Measurements from ENCODE around the gene RBM18.

Gene RBM18, protein sequence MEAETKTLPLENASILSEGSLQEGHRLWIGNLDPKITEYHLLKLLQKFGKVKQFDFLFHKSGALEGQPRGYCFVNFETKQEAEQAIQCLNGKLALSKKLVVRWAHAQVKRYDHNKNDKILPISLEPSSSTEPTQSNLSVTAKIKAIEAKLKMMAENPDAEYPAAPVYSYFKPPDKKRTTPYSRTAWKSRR
- total RNA-seq = 17.1 to 46.9 (median 28.0) reads per million in 17 experiments

DNA sequence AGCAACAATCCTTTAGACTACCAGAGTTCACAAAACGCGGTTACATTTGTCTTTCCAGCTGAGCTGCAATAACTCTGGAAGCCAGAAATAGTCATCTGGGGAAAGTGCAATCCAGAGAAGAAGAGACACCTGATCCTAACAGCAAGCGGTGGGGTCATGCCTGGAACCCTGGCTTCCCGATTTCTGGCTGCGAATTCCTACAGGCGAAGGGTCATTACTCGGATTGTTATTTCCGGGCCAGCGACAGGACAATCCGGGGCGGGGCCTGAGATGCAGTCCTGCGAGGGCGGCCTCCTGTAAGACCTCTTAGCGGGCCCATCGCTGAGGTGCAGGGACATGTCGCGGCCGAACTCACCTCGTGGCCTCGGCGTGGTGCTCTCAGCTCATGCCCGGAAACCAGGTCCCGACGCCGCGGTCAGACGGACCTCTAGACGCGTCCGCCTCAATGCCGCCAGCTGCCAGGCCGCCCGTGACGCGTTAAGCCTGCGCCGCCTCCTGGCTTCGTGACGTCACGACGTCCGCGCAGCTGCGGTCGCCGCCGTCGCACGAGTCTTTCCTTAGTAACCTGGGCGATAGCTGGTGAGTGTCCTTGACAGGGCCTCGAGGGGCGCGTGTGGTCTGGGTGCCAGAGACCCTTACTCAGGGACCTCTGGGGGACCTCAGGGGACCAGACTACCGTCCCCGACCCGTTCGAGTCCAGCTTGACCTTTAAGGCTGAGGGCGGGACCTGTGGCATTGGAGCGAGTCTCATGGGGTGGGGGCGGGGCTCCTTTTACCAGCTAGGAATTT is at the start of gene RBM18, which contains the start of gene MRRF:
Gene RBM18, minus strand, starts transcription at position 481 of the 789 bp plus-strand sequence. CDS start 3,348 bp downstream, outside the sequence.
Gene MRRF, plus strand, starts transcription at position 523 of the 789 bp plus-strand sequence. CDS start 6,010 bp downstream, outside the sequence.
- peak; percentile 95 to 97 (median 96) for DNase-seq

DNA sequence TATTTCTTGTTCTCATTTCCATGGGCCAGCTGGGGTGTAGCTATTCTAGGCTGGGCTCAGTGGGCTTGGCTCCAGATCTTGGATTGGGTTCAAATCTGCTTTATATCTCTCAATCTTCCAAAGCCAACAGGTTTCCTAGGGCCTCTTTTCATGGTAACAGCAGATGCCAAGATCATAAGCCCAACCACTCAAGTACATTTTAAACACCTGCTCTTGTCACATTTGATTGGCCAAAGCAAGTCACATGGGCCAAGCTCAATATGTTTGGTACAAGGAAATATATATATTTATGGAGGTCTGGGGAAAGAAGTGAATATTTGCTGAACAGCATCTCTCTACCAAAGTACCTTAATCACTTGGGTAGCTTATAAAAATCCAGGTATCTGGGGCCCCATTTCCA is 49.5 kb upstream of the RBM18 start:
- no peak for DNase-seq

DNA sequence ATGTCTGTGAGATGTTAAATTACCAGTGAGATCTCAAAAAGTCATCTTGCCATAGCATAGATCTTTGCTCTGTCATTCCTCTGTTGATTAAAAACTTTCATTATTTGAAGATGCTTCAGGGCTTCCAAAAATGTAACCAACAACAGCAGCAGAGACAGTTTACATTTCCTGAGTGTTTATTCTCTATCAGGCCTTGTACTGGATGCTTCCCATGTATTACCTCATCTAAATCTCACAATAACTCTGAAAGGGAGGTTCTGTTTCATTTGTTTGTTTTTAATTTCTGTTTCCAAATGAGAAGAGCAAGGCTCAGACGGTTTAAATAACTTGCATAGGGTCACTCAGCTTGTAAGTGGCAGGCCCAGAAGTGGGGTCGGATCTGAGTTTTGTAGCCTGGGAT is 45.2 kb upstream of the RBM18 start:
- no peak for DNase-seq

DNA sequence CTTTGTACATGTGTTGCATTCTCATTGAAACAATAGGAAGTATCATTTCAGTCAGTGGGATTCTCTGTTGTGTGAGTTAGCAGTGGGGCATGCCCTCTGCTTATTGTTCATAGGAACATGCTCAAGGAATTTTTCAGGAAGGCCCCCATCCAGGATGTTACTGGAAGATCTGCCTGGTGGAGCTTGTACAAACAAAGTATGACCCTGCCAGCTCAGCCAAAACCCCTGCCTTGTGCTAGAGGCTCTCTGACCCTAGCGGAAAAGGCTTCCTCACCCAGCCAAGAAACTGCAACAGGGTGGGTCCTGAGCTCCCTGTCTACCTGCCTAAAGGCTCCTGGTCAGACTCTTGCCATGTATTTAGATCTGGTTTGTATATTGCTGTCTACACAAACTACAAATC is 43.3 kb upstream of the RBM18 start:
- no peak for DNase-seq

DNA sequence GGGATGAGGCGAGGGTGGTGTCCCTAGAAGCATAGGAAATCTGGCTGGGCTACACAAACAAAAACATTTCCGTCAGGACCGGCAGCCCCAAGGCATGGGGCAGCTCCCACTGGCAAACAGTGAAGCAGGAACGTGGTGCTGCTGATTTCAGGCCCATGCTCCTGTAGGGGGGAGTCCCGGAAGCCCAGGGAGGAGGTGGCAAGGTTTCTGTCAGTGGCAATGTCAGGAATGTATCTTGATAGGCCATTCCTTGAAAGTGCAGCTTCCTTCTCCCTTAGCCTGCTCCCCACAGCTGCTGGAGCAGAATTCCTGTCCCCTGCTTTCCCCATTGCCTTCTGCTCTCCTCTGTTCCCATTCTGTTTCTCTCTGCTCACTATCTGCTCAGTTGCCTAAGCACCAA is 42.4 kb upstream of the RBM18 start:
- DNase-seq = no peak

DNA sequence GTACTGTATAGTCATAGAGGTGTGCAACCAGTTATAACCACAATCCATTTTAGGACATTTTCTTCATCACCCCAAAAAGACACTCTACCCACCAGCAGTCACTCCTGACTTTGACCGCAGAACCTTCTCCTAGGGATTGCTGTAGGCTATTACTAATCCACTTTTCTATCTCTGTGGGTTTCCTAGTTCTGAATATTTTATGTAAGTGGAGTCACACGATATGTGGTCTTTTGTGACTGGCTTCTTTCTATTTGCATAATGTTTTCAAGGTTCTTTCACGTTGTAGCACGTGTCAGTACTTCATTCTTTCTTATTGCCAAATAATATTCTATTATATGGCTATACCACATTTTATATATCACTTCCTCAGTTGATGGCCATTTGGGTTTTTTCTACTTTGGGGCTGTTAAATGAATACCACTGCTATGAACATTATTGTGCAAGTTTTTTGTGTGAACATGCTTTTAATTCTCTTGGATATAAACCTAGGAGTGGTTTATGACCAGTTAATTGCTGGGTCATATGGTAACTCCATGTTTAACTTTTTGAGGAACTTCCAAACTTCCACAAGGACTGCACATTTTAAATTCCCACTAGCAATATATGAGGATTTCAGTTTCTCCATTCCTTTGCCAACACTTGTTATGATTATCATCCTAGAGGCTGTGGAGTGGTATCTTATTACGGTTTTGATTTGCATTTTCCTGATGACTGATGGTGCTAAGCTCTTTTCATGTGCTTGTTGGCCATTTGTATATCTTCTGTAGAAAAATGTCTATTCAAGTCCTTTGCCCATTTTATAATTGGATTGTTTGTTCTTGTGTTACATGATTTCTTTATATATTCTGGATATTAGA is 37.8 kb upstream of the RBM18 start:
- DNase-seq = no peak

DNA sequence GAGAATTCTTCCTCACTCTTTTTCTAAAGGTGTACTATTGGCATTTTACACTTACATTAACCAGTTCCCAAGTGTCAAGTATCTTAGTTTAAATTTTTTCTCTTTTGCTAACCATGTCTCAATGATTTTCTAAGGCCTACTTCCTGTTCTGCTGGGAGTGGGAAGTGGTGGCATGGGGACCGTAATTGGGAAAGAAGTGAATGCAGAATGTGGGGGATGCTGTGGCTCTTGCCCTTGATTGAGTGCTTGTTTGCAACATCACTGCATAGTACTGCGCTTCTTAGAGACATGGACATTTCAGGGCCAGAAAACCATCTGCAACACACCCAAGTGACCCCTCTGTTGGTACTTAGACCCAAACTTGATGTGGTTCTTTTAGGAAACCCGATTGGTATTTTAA is 32.9 kb upstream of the RBM18 start:
- DNase-seq = peak; percentile 68 to 86 (median 82)

DNA sequence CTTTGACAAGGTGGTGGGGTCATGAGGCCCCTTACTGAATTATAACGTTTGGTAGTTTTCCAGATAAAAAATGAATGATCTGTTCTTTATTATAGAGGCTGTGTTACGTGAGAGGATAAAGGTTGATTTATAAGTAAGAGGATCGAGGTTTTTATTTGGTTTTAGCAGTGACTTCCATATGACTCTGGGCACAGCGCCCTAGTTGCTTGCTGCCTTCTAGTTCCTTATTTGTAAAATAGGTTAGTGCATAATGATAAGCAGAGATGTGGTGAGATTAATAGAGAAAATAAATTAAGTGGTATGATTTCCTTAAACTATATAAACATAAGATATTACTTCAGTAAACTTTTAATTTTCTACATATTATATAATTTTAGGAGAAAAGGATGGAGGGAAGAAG is 29.9 kb upstream of the RBM18 start:
- DNase-seq = no peak

DNA sequence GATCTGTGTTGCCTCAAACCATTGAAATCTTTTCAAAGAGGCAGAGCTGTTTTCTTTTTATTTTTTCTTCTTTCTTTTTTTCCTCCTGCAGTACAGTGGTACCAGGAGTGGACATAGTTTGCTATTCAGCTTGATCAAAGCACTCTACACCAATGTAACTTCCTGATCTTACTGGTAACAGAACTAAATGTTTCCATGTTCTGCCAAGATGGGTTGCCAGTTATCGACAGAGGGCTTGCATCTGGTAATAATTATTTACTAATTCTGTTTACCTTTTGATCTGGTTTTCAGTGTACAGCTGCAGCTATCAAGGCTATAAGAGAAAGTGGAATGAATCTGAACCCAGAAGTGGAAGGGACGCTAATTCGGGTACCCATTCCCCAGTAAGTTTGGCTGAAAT is 26.8 kb upstream of the RBM18 start:
- DNase-seq = no peak

DNA sequence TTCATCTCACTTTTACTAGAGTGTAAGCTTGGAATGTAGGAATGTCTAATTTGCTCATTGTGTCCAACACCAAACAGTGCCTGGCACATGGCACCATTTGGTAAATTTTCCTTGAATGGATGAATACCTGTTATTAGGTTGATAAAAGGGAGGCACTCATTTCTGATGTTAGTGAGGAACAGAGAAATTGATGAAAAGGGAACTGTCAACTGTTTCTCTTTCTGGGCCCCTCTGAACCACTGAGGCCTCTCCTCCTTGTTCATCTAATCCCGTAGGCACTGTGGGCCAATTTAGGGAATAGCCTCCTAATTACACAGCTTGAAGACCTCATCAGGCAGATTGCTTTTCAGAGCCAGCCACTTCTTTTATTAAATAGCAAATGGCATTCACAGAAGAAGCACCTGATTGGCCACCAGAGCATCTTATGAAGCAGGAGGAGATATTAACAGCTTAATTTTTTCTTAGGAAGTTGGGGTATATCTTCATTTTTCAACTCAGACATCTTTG is 22.6 kb upstream of the RBM18 start:
- DNase-seq = no peak

DNA sequence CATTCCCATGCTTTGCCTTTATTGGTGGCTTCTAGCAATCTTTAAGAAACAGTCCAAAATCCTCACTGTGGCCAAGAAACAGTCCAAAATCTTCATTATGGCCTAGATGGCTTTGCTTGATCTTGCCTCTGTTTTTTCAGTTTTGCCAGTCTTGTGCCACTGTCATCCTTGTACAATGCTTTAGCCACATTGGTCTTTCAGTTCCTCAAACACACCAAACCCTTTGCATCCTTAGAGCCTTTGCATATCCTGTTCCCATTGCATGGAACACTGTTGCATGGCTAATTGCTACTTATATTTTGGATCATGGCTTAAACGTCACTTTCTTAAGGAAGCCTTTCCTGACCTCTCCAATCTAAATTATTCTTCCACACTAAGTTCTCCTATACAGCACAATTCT is 22.1 kb upstream of the RBM18 start:
- peak in 3 of 4 experiments; percentile 6 to 43 (median 17) for DNase-seq

DNA sequence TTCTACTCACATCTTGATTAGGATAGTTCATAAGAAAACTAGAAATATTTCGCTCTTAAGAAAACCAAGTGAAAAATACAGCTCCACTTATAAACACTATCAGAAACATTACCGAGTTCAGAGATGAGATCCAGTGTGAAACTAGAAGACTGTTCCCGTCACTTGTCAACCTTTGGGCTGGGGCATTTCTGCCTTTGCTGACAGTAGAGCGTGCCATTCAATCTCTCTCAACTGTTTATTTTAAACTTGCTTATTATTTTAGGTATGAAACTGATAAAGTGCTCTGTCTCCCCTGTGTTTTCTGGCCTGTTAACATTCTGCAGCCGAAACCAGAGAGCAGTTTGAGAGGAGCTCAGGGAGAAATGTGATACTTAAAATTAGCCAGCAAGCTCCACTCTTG is 16.7 kb upstream of the RBM18 start:
- no peak for DNase-seq

DNA sequence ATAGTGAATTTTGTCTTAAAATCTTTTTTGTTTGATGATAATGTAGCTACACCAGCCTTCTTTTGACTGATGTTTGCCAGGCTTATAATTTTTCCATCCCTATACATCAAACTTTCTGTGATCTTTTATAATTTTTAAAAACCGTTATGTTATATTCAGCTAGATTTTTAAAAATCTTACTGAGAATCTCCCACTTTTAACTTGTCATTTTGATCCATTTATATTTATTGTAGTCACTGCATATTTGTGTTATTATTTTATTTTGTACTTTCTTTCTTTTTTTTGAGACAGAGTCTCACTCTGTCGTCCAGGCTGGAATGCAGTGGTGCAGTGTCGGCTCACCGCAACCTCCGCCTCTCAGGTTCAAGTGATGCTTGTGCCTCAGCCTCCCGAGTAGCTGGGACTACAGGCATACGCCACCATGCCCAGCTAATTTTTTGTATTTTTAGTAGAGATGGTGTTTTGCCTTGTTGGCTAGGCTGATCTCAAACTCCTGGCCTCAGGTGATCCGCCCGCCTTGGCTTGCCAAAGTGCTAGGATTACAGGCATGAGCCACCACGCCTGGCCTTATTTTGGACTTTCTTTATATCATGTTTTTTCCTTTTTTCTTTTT is 12.8 kb upstream of the RBM18 start:
- DNase-seq = no peak

DNA sequence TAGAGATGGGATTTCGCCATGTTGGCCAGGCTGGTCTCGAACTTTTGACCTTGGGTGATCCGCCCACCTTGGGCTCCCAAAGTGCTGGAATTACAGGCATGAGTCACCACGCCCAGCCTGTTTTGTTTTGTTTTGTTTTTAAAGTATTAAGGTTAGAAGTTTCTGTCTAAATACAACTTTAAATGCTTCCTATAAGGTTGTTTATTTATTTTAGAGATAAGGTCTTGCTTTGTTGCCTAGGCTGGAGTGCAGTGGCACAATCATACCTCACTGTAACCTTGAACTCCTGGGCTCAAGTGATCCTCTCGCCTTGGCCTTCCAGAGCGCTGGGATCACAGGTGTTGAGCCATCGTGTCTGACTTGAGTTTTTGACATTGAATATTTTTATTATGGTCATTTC is 11.5 kb upstream of the RBM18 start:
- DNase-seq = no peak

DNA sequence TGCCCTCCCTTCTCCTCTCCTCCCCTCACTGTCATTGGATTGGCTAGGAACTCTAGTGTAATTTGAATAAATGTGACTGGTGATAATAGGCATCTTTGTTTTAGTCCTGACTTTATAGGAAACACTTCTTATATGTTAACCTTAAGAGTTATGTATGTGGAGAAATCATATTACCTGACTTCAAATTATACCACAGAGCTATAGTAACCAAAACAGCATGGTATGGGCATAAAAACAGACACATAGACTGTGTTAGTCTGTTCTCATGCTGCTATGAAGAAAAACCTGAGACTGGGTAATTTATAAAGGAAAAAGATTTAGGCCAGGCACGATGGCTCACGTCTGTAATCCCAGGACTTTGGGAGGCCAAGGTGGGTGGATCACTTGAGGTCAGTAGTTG is 9.4 kb upstream of the RBM18 start:
- no peak for DNase-seq

DNA sequence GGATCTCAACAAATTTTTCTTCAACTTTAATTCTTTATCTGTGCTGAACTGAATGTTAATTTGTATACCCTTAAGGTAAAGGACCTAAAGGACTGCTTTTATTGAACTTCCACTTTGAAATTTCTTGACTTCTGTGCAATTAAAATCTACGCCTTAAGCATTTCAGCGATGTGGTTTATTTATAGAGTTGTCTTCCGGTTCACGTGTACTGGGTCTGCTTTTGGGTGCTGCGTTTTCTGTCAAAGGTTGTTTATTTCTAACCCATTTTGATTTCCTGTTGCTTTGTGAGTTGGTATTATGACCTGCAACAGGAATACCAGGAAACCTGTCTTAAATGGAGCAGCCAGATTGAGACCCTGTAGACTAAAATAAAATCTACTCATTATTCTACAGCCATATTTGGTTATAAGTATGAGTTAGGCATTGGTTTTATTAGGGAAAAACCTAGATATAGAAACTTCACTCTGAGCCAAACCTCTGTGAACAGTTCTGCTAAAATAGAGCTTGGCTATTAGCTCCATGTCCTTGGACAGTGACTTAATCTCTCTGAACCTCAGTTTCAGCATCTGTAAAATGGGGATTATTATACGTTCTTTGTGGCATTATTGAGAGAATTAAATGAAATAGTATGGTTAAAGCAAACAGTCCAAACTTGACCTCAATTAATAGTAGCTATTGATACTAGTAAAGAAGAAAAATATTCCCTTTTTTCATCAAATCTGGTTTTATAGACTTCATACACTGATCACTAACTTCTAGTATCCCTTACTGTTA is 3.6 kb upstream of the RBM18 start:
- no peak for DNase-seq

DNA sequence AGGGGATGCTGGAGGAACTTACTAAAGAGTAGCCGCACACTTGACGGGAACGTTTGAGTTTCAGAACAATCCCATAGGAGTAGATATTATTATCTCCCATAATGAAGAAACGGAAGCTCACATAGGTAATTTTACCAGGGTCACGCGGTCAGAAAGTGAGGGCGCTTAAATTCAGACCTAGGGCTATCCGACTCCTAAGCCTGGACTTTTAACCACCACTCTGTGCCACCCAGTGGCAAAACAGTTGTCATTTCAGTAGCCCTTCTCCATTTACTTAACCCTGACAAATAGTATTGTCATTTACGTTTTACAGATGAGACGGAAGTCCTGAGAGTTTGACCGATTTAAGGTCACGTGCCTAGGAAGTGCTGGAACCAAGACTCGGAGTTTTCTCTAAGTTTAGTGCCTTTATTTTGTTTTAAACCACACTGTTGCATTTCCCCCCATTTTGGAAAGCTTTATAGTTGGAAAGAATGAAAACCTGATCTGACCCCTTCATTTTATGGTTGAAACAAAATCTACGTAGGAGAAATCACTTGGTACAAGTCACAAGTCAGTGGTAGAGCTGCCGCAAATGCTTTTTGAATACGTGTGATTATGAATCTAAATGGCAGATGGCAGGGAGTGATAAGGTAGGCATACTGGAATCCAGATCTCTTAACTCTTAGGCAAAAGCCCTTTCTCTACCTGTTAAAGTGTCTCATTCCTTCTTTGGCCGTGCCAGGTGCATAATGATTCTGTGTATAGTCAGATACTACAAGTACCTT is 692 bp upstream of the RBM18 start:
- peak; percentile 66 to 79 (median 71) for DNase-seq

DNA sequence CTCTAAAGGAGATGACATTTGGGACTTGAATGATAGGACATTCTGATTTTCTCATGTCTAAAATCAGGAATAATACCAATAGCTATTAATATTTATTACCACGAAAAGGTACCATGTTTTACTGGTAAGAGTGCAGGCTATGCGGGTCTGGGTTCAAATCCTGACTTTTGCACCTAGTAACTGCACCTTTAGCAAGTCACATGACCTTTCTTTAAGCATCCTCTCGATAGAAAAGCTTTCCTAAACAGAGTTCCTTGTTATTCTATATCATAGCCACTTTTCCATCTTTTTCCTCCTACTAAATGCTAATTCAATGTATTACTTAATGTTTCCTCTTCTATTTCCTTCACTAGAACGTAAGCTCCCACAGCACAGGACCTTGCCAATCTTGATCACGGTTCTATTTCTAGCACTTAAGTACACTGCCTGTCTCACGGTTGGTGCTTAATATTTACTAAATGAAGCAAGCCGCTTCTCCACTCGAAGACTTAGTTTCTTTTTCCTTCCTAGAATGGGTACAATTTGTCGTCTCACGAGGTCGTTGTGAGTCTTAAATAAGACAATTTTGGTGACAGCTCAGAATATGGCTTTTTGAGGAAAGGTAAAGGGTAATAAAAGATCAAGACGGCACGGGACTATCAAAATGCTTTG is 816 bp downstream of the RBM18 start:
- peak; percentile 14 to 30 (median 24) for DNase-seq

DNA sequence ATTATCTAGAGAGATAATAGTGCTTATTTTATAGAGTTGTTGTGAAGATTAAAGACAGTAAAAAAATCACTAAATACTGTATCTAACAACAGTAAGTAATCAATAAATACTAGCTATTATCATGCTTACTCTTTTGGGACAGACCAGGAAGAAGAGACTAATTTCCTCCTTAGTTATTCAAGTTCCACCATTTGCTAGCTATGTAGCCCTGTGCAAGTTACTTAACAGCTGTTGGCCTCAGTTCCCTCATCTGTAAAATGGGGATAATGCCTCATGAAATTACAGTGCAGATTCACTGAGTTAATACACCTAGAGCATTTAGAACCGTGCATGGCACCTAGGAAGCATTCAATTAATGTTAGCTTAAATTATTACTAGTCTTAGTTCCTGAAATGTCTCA is 2.6 kb downstream of the RBM18 start:
- no peak for DNase-seq

DNA sequence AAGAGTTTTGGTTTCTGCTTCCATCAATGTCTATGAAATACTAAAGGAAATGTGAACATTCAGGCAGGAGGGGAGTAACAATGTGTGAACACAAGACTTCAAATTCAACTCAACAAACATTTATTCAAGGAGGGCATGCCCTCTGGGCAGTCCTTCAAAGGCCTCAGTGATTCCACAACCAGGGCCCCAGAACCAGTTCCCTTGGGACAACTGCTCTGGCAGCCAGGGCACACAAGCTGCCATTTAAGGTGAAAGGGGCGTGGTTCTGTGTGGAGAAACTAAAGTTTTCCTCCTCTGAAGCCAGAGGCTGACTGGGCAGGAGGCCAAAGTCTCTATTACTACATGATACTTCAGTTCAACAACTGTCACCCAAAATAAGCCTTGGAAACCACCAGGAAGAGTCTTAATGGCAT is 3.2 kb downstream of the RBM18 start:
- no peak for DNase-seq

Data from suppressor macrophage (primary cell).